Colonic mucosa (tissue), 4 donors: ENCODE data around the gene P2RX4. TPM values are rescaled to one million over a fixed set of nuclear protein-coding genes. Genes with fewer than 3 reads are reported as not detected.

Experiments used
- DNase-seq: peaks from one replicate; pipeline ENCODE4 v3.0.0-alpha.2; 2020
- H3K27ac ChIP-seq: fragments of 200-600 bp; one replicate; pipeline ENCODE4 v1.8.0; 2021
- H3K27me3 ChIP-seq: fragments of 200-600 bp; one replicate; pipeline ENCODE4 v1.8.0; 2021
- H3K36me3 ChIP-seq: fragments of 200-600 bp; one replicate; pipeline ENCODE4 v1.8.0; 2021
- H3K4me1 ChIP-seq: fragments of 200-600 bp; one replicate; pipeline ENCODE4 v1.8.0; 2021; ENCODE audit warnings: mild to moderate bottlenecking
- H3K4me3 ChIP-seq: fragments of 200-600 bp; one replicate; pipeline ENCODE4 v1.8.0; 2021
- H3K9ac ChIP-seq, 2 donors: one replicate each; pipeline ENCODE4 v1.7.0; 2013; ENCODE audit warnings: control low read depth in 2 of 2, low read depth in 2 of 2, low read length in 2 of 2
- H3K9me3 ChIP-seq: fragments of 200-600 bp; one replicate; pipeline ENCODE4 v1.8.0; 2021
- CTCF ChIP-seq: fragments of 200-600 bp; IDR thresholded peaks from one replicate; pipeline ENCODE4 v1.8.0; 2022; ENCODE audit warnings: antibody characterized with exemption, mild to moderate bottlenecking
- intact Hi-C: fragments of 100-400 bp; cut with DNase I; formaldehyde crosslinking; loops from one replicate; pipeline ENCODE4 v1.14.1; 2022
- total RNA-seq, 2 donors: library from RNA; stranded (reverse); fragmentation: NEBNext Ultra II Directional in 1 of 2; extraction: Animal tissue kit (Norgen Biotek cat#: 25700) in 1 of 2; gene quantifications; one replicate each; pipeline ENCODE4 v1.2.1, GENCODE V29; 2021
- donor health status: healthy.
- donor health status: DM: no; HTN: no; CAD: no.
- donor health status: DM: no; HTN: no; CAD: no.

The P2RX4 gene
- total RNA-seq, 2 donors from 2014 or later: 82.2 to 123 TPM

DNA sequence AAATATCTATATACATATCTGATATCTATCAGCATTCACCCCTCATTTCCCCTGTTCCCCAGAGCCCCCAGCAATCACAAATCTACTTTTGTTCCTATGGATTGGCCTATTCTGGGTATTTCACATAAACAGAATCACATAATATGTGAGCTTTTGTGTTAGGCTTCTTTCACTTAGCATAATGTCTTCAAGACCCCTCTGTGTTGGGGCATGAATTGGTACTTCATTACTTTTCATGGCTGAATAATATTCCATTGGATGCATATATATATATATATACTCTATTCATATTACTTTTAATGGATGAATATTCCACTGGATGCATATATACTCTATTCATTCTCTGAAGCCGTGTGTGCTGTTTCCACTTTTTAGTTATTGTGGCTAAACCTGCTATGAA is 57.9 kb downstream of the P2RX4 start:
- no peaks in the 10 kb centered on the region for H3K27me3 ChIP-seq
- H3K9ac ChIP-seq: no peak overlapping the region
- no peak for TF ChIP-seq CTCF
- no peaks in the 10 kb centered on the region for H3K9me3 ChIP-seq
- H3K36me3 ChIP-seq: no peaks in the 10 kb centered on the region
- H3K27ac ChIP-seq: no peak overlapping the region
- DNase-seq: no peak
- no peaks in the 10 kb centered on the region for H3K4me1 ChIP-seq
- intact Hi-C loops: no loop called here
- H3K4me3 ChIP-seq: no peak overlapping the region

GRCh38 chr12:121273364-121273896 is 63.5 kb downstream of the P2RX4 start:
- Histone ChIP-seq H3K4me1 (no peaks in the 10 kb centered on the region), H3K4me3 (no peak overlapping the region), H3K36me3 (no peaks in the 10 kb centered on the region), H3K27me3 (no peaks in the 10 kb centered on the region), H3K9ac (no peak overlapping the region), H3K9me3 (no peaks in the 10 kb centered on the region), H3K27ac (no peak overlapping the region)
- no peak for DNase-seq
- intact Hi-C loops: no loop called here
- no peak for TF ChIP-seq CTCF

DNA sequence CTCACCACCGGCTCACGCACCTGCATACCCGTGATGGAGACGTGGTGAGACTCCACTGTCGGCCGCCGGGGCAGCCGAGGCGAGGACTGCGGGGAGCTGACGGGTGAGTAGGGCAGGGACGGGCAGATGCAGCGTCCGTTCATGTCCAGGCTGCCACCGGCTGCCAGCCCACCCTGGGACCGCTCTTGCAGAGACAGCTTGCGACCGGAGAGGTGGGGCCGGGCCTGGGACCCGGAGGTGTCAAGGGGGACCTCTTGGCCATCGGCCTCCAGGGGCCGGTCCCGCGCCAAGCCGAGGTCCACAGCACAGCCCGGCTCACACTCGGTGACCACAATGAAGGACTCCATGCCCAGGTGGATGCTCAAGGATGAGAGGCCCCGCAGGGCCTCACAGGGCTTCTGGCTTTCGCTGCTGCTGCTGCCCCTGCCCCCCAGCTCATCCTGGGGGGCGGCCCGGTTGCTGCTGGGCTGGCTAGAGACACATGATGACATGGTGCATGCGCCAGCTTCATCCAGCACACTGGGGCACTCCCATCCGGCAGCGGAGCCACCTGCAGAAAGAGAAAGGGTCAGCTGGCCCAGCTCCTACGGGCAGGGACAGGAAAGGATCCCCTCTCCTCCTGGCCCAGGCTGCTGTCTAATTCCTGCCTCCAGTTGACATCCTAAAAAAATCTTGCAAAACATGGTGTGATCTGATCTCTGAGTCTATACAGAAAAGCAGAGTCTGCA is 64.3 kb downstream of the P2RX4 start:
- TF ChIP-seq CTCF: no peak

DNA sequence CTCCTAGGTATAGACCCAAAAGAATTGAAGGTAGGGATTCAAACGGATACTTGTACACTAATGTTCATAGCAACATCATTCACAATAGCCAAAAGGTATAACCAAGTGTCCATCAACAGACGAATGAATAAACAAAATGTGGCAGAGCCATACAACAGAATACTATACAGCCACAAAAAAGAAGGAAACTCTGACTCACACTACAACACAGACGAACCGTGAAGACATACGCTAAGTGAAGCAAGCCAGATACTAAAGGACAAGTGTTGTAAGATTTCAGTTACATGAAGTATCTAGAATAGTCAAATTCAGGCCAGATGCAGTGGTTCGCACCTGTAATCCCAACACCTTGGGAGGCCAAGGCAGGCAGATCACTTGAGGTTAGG is 67.4 kb downstream of the P2RX4 start:
- Histone ChIP-seq H3K27me3 (no peaks in the 10 kb centered on the region), H3K9ac (no peak overlapping the region), H3K36me3 (no peaks in the 10 kb centered on the region), H3K9me3 (no peaks in the 10 kb centered on the region), H3K27ac (no peak overlapping the region), H3K4me3 (no peak overlapping the region), H3K4me1 (no peaks in the 10 kb centered on the region)
- no peak for DNase-seq
- intact Hi-C loops: no loop called here
- TF ChIP-seq CTCF: no peak

More for the DNA sequence above, 64.3 kb downstream of the P2RX4 start:
- Histone ChIP-seq H3K4me1 (no peaks in the 10 kb centered on the region), H3K36me3 (no peaks in the 10 kb centered on the region), H3K9me3 (no peaks in the 10 kb centered on the region), H3K27ac (no peak overlapping the region), H3K4me3 (no peak overlapping the region), H3K9ac (no peak overlapping the region), H3K27me3 (no peaks in the 10 kb centered on the region)
- DNase-seq: no peak
- intact Hi-C loops: no loop called here

DNA sequence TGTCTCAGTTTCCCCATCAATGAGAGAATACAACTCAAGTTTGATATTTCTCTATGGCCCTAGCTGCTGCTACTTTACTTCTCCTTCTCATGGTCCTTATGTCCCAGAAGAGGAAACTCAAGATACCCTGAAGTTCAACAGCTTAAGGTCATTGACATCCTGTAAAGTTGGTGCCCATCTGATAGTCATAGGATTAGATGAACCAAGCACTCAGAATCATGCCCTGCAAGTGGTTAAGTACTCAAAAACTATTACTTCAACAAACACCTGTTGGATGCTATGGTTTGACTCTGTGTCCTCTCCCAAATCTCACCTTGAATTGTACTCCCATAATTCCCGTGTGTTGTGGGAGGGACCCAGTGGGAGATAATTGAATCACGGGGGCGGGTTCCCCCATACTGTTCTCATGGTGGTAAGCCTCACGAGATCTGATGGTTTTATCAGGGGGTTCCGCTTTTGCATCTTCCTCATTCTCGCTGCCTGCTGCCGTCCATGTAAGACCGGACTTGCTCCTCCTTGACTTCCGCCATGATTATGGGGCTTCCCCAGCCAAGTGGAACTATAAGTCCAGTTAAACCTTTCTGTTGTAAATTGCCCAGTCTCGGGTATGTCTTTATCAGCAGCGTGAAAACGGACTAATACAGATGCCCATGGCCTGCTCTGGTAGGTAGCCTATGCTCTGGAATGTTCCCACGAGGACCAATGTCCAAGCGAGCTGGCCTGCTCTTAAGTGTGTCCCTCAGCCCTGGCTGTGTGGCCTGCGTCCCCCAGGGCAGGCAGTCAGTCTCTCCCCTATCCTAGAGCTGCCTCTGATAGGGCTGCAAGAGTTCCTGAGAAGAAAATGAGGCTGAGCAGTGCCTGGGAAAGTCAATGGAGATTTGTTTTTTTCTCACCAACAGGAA is 68.5 kb downstream of the P2RX4 start:
- no peak for DNase-seq
- TF ChIP-seq CTCF: no peak
- H3K27ac ChIP-seq: no peak overlapping the region
- H3K9ac ChIP-seq: no peak overlapping the region
- H3K9me3 ChIP-seq: no peaks in the 10 kb centered on the region
- intact Hi-C loops: no loop called here
- no peaks in the 10 kb centered on the region for H3K4me1 ChIP-seq
- no peaks in the 10 kb centered on the region for H3K27me3 ChIP-seq
- H3K36me3 ChIP-seq: no peaks in the 10 kb centered on the region
- H3K4me3 ChIP-seq: no peak overlapping the region
